ENCODE measurements around the gene CEP350. TPM values are rescaled to one million over a fixed set of nuclear protein-coding genes. Genes with fewer than 3 reads are reported as not detected.
A peak's percentile ranks its signal among the peaks of the same experiment; 100 is the strongest.
"Not testable (repeated sequence)": the region's sequence is repeated elsewhere in the genome, so short reads cannot be mapped to it uniquely, and the experiment has no call there.

The CEP350 gene
- polyA plus RNA-seq, 1 donor from 2014 or later = 61.1 TPM

- Mint-ChIP-seq H3K27me3 (no peaks in the 10 kb centered on the region), H3K4me3 (no peak overlapping the region), H3K4me1 (peaks cover 0 to 10% (median 7%) of the 10 kb centered on the region in 3 donors), H3K27ac (no peak overlapping the region), H3K36me3 (peaks cover 6% of the 10 kb centered on the region), H3K9me3 (no peaks in the 10 kb centered on the region)
These were observed 36.2 kb downstream of the CEP350 start for GRCh38 chr1:179990847-179991246.

- Mint-ChIP-seq H3K27ac (no peak overlapping the region), H3K4me3 (no peak overlapping the region)
These were observed 41.0 kb downstream of the CEP350 start for GRCh38 chr1:179995576-179995975.

GRCh38 chr1:179996099-179996498 is 41.5 kb downstream of the CEP350 start:
- Mint-ChIP-seq H3K9me3 (no peaks in the 10 kb centered on the region), H3K27ac (no peak overlapping the region), H3K27me3 (no peaks in the 10 kb centered on the region), H3K4me1 (peaks cover 4 to 24% (median 20%) of the 10 kb centered on the region in 3 donors), H3K4me3 (no peak overlapping the region), H3K36me3 (peaks cover 10% of the 10 kb centered on the region)

More at GRCh38 chr1:179995576-179995975, 41.0 kb downstream of the CEP350 start:
- H3K27me3 Mint-ChIP-seq = no peaks in the 10 kb centered on the region
- H3K4me1 Mint-ChIP-seq = peaks cover 4 to 23% (median 20%) of the 10 kb centered on the region in 3 donors
- H3K36me3 Mint-ChIP-seq = peaks cover 10% of the 10 kb centered on the region
- no peaks in the 10 kb centered on the region for H3K9me3 Mint-ChIP-seq

DNA sequence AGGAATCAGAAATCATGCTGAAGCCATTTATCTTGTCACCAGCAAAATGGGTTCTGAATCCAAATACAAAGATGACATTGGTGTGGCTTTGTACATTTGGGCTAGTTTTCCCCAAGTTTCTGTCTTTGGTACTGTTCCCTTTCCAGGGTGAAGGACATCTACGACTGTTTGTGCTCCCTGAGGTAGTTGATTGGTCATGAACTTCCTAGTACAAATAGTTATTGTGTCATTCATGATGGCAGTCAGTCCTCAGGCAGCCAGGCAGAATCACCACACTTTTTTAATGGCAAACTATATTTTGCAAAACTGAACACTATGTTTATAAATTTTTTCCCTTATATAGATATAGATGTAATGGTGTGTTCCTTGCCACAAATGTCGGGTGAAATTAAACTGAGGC is 46.0 kb downstream of the CEP350 start:
- H3K27me3 Mint-ChIP-seq = no peaks in the 10 kb centered on the region
- H3K27ac Mint-ChIP-seq = peak overlapping the region in 1 of 3 donors; percentile 76
- H3K4me1 Mint-ChIP-seq = peaks cover 10 to 22% (median 22%) of the 10 kb centered on the region in 3 donors
- H3K9me3 Mint-ChIP-seq = no peaks in the 10 kb centered on the region
- peaks cover 10% of the 10 kb centered on the region for H3K36me3 Mint-ChIP-seq
- H3K4me3 Mint-ChIP-seq = no peak overlapping the region

DNA sequence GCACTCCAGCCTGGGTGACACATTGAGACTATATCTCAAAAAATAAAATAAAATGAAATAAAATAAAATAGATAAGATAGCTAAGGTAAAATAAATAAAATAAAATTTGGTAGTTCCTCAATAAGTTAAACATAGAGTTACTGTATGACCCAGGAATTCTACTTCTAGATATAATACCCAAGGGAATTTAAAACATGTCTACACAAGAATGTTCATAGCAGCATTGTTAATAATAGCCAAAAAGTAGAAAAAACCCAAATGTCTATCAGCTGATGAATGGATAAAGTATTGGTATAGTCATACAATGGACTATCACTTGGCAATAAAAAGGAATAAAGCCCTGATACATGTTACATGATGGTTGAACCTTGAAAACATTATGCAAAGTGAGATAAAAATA is 47.8 kb downstream of the CEP350 start:
- Mint-ChIP-seq H3K36me3 (peaks cover 17% of the 10 kb centered on the region), H3K4me3 (peak overlapping the region in 1 of 4 donors; percentile 68), H3K9me3 (no peaks in the 10 kb centered on the region), H3K27me3 (no peaks in the 10 kb centered on the region), H3K4me1 (peaks cover 10 to 25% (median 20%) of the 10 kb centered on the region in 3 donors), H3K27ac (peak overlapping the region in 1 of 3 donors; percentile 42)

GRCh38 chr1:180003026-180003695 is 48.6 kb downstream of the CEP350 start:
- H3K27ac Mint-ChIP-seq = no peak overlapping the region
- peaks cover 19% of the 10 kb centered on the region for H3K36me3 Mint-ChIP-seq
- H3K9me3 Mint-ChIP-seq = no peaks in the 10 kb centered on the region
- peaks cover 10 to 23% (median 20%) of the 10 kb centered on the region in 3 donors for H3K4me1 Mint-ChIP-seq
- no peaks in the 10 kb centered on the region for H3K27me3 Mint-ChIP-seq
- H3K4me3 Mint-ChIP-seq = peak overlapping the region in 1 of 4 donors; percentile 68

DNA sequence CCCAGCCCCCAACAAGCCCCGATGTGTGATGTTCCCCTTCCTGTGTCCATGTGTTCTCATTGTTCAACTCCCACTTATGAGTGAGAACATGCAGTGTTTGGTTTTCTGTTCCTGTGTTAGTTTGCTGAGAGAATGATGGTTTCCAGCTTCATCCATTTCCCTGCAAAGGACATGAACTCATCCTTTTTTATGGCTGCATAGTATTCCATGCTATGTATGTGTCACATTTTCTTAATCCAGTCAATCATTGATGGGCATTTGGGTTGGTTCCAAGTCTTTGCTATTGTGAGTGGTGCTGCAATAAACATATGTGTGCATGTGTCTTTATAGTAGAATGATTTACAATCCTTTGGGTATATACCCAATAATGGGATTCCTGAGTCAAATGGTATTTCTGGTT is 52.2 kb downstream of the CEP350 start:
- H3K27me3 Mint-ChIP-seq, H3K9me3 Mint-ChIP-seq, H3K4me3 Mint-ChIP-seq, H3K4me1 Mint-ChIP-seq: not testable (repeated sequence)
- H3K36me3 Mint-ChIP-seq = peaks cover 21% of the 10 kb centered on the region
- H3K27ac Mint-ChIP-seq = peak overlapping the region in 1 of 3 donors; percentile 66

DNA sequence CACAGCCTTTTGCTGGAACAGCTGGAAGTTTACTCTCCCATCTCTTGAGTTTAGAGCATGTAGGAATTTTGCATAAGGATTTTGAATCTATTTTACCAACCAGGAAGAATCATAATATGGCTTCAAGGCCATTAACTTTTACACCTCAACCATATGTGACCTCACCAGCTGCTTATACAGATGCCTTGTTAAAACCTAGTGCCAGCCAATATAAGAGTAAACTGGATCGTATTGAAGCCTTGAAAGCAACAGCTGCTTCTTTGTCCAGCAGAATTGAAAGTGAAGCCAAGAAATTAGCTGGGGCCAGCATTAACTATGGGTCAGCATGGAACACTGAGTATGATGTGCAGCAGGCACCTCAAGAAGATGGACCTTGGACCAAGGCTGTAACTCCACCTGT is 65.4 kb downstream of the CEP350 start:
- peak overlapping the region in 1 of 4 donors; percentile 57 for H3K4me3 Mint-ChIP-seq
- no peaks in the 10 kb centered on the region for H3K4me1 Mint-ChIP-seq
- H3K36me3 Mint-ChIP-seq = peaks cover 17% of the 10 kb centered on the region

GRCh38 chr1:180026556-180026955 is 71.9 kb downstream of the CEP350 start:
- no peaks in the 10 kb centered on the region for H3K27me3 Mint-ChIP-seq
- no peaks in the 10 kb centered on the region for H3K9me3 Mint-ChIP-seq
- peaks cover 0 to 5% (median 4%) of the 10 kb centered on the region in 3 donors for H3K4me1 Mint-ChIP-seq
- H3K4me3 Mint-ChIP-seq = no peak overlapping the region
- H3K27ac Mint-ChIP-seq = no peak overlapping the region
- H3K36me3 Mint-ChIP-seq = peaks cover 4% of the 10 kb centered on the region

More for the DNA sequence above, 65.4 kb downstream of the CEP350 start:
- H3K9me3 Mint-ChIP-seq = no peaks in the 10 kb centered on the region
- no peak overlapping the region for H3K27ac Mint-ChIP-seq
- H3K27me3 Mint-ChIP-seq = no peaks in the 10 kb centered on the region

GRCh38 chr1:180027949-180028445 is 73.4 kb downstream of the CEP350 start:
- H3K4me1 Mint-ChIP-seq = peaks cover 0 to 5% (median 4%) of the 10 kb centered on the region in 3 donors
- no peaks in the 10 kb centered on the region for H3K9me3 Mint-ChIP-seq
- no peaks in the 10 kb centered on the region for H3K27me3 Mint-ChIP-seq
- peaks cover 4% of the 10 kb centered on the region for H3K36me3 Mint-ChIP-seq
- no peak overlapping the region for H3K4me3 Mint-ChIP-seq
- H3K27ac Mint-ChIP-seq = no peak overlapping the region

- Mint-ChIP-seq H3K4me1 (peaks cover 0 to 5% (median 4%) of the 10 kb centered on the region in 3 donors), H3K36me3 (peaks cover 4% of the 10 kb centered on the region), H3K27ac (peak overlapping the region in 1 of 3 donors; percentile 15), H3K27me3 (no peaks in the 10 kb centered on the region), H3K9me3 (no peaks in the 10 kb centered on the region), H3K4me3 (no peak overlapping the region)
These were observed 74.3 kb downstream of the CEP350 start for GRCh38 chr1:180028864-180029263.

DNA sequence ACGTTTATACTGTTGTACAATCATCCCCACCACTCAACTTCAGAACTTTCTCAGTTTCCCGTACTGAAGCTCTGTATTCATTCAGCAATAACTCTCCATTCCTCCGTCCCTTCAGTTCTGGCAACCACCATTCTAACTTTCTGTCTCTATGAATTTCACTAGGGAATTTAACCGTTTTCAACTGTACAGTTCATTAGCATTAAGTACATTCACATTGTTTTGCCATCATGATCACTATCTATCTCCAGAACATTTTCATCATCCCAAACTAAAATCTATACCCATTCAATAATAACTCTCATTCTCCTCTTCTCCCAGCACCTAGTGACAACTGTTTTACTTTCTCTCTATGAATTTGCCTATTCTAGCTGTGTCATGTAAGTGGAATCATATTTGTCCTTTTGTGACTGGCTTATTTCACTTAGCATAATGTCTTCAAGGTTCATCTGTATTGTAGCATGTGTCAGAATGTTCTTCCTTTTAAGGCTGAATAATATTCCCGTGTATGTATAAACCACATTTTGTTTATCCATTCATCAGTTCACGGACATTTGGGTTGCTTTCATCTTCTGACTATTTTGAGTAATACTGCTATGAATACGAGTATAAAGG is 75.0 kb downstream of the CEP350 start:
- Mint-ChIP-seq H3K27ac (no peak overlapping the region), H3K4me3 (no peak overlapping the region), H3K9me3 (no peaks in the 10 kb centered on the region), H3K36me3 (peaks cover 2% of the 10 kb centered on the region), H3K4me1 (peaks cover 0 to 5% (median 4%) of the 10 kb centered on the region in 3 donors), H3K27me3 (no peaks in the 10 kb centered on the region)

- Mint-ChIP-seq H3K27me3 (no peaks in the 10 kb centered on the region), H3K27ac (no peak overlapping the region), H3K4me1 (peaks cover 0 to 5% (median 2%) of the 10 kb centered on the region in 3 donors), H3K4me3 (no peak overlapping the region), H3K9me3 (no peaks in the 10 kb centered on the region), H3K36me3 (peaks cover 8% of the 10 kb centered on the region)
These were observed 77.1 kb downstream of the CEP350 start for GRCh38 chr1:180031664-180032063.

DNA sequence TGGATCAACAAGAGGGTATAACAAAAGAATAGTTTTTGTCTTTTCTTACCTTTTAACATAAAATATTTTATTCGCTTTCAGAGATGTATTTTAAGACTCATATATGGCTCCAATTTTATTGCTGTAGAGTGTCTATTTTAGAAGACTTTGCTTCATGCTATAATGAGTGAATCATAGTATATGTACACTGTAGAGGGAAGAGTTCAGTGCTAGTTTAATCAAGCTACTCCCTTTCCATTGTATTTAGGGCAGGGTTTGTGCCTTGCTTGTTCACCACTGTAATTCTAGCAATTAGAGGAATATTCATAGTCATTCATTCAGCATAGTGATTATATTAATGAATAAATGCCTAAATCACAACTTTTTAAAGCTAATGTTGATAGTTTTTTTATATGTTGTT is 78.8 kb downstream of the CEP350 start:
- Mint-ChIP-seq H3K36me3 (peaks cover 19% of the 10 kb centered on the region), H3K4me3 (no peak overlapping the region), H3K27ac (no peak overlapping the region)

GRCh38 chr1:180040034-180040433 is 85.4 kb downstream of the CEP350 start:
- Mint-ChIP-seq H3K36me3 (peaks cover 18% of the 10 kb centered on the region), H3K27me3 (no peaks in the 10 kb centered on the region), H3K27ac (no peak overlapping the region), H3K4me1 (no peaks in the 10 kb centered on the region), H3K4me3 (no peak overlapping the region), H3K9me3 (no peaks in the 10 kb centered on the region)

More for the DNA sequence above, 78.8 kb downstream of the CEP350 start:
- H3K27me3 Mint-ChIP-seq = no peaks in the 10 kb centered on the region
- H3K4me1 Mint-ChIP-seq = peaks cover 0 to 5% (median 2%) of the 10 kb centered on the region in 3 donors
- H3K9me3 Mint-ChIP-seq = no peaks in the 10 kb centered on the region
